22Rv1 (cell line): Measurements from ENCODE around the gene KREMEN2.

Source experiments
- ZFX ChIP-seq: fragments of 450-650 bp; IDR thresholded peaks from 2 replicates; pipeline ENCODE4 v1.6.1; 2017; ENCODE audit warnings: antibody characterized with exemption, borderline replicate concordance
- TF ChIP-seq, protein P1 (sequence below): fragments of 450-650 bp; IDR thresholded peaks from 2 replicates; pipeline ENCODE4 v1.5.1; 2017; ENCODE audit warnings: mild to moderate bottlenecking

DNA sequence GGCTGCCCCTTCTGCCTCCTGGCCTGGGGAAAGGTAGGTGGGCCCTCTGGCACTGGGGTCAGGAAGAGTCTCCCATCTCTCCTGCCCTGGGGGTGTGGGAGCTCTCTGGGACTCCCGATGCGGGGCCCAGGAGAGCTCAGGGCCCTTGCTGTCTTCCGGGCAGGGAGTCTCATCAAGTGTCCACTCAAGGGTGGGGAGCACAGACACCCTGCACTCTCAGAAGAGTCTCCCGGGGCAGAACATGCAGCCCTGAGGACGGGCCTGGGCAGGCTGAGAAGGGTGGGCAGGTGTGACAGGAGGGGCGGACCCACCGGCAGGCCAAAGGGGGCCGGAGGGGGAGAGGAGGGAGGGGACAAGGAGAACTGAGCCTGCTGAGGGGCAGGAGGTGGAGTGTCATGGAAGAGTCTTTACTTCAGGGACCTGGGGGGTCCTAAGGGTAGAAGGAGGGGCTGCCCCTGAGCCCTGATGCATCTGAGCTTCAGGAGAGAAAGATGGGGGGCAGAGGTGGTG is 24.6 kb downstream of the KREMEN2 start:
- TF ChIP-seq, protein P1, sequence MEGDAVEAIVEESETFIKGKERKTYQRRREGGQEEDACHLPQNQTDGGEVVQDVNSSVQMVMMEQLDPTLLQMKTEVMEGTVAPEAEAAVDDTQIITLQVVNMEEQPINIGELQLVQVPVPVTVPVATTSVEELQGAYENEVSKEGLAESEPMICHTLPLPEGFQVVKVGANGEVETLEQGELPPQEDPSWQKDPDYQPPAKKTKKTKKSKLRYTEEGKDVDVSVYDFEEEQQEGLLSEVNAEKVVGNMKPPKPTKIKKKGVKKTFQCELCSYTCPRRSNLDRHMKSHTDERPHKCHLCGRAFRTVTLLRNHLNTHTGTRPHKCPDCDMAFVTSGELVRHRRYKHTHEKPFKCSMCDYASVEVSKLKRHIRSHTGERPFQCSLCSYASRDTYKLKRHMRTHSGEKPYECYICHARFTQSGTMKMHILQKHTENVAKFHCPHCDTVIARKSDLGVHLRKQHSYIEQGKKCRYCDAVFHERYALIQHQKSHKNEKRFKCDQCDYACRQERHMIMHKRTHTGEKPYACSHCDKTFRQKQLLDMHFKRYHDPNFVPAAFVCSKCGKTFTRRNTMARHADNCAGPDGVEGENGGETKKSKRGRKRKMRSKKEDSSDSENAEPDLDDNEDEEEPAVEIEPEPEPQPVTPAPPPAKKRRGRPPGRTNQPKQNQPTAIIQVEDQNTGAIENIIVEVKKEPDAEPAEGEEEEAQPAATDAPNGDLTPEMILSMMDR = no peak
- no peak for TF ChIP-seq ZFX
